HepG2 (cell line): ENCODE results near the gene COG4. TPM values are rescaled to one million over a fixed set of nuclear protein-coding genes. Genes with fewer than 3 reads are reported as not detected.
A peak's percentile ranks its signal among the peaks of the same experiment; 100 is the strongest.

Experiments used
- GATA4 ChIP-seq: sonication (generic); IDR thresholded peaks from 2 replicates; pipeline ENCODE4 v1.6.1; 2016; ENCODE audit warnings: antibody characterized with exemption, low read depth, borderline replicate concordance
- HNRNPH1 ChIP-seq: fragments of 200-400 bp; formaldehyde crosslinking; optimal IDR thresholded peaks from 2 replicates; pipeline ENCODE3; 2017; ENCODE audit warnings: mild to moderate bottlenecking, low read depth, low read length
- KDM1A ChIP-seq: IDR thresholded peaks from 2 replicates; pipeline ENCODE4 v1.6.1; 2016; ENCODE audit warnings: missing compliant biosample characterization
- MYC ChIP-seq: sonication (generic); formaldehyde crosslinking; IDR thresholded peaks from 2 replicates; pipeline ENCODE4 v1.9.0; 2021; ENCODE audit warnings: missing genetic modification reagents, borderline replicate concordance
- NAIF1 ChIP-seq: sonication (generic); formaldehyde crosslinking; IDR thresholded peaks from 2 replicates; pipeline ENCODE4 v1.5.0; 2020; ENCODE audit warnings: mild to moderate bottlenecking, missing genetic modification reagents, borderline replicate concordance
- NFIC ChIP-seq: IDR thresholded peaks from 2 replicates; pipeline ENCODE4 v1.6.1; 2012; ENCODE audit warnings: mild to moderate bottlenecking, low read length, inconsistent platforms
- PAX8 ChIP-seq: sonication (generic); formaldehyde crosslinking; IDR thresholded peaks from 2 replicates; pipeline ENCODE4 v1.8.0; 2022; ENCODE audit warnings: mild to moderate bottlenecking, missing genetic modification reagents, borderline replicate concordance
- POLR2AphosphoS2 ChIP-seq: IDR thresholded peaks from 2 replicates; pipeline ENCODE4 v1.6.1; 2011; ENCODE audit warnings: low read depth, low read length, improper control_type of control experiment
- RBM22 ChIP-seq: fragments of 200-400 bp; formaldehyde crosslinking; optimal IDR thresholded peaks from 2 replicates; pipeline ENCODE3; 2017; ENCODE audit warnings: mild to moderate bottlenecking, low read length, moderate library complexity
- RFX5 ChIP-seq: IDR thresholded peaks from 2 replicates; pipeline ENCODE4 v1.6.1; 2011; ENCODE audit warnings: low read depth, low read length, improper control_type of control experiment
- SALL2 ChIP-seq: sonication (generic); formaldehyde crosslinking; IDR thresholded peaks from 2 replicates; pipeline ENCODE4 v1.8.1; 2023; ENCODE audit warnings: mild to moderate bottlenecking, missing genetic modification reagents, inconsistent platforms
- ZNF230 ChIP-seq: sonication (generic); formaldehyde crosslinking; IDR thresholded peaks from 2 replicates; pipeline ENCODE4 v1.4.0; 2020; ENCODE audit warnings: mild to moderate bottlenecking, missing genetic modification reagents
- ZNF761 ChIP-seq: sonication (generic); formaldehyde crosslinking; conservative IDR thresholded peaks from 2 replicates; pipeline ENCODE4 v1.4.0; 2020; ENCODE audit warnings: mild to moderate bottlenecking, missing genetic modification reagents
- ZNF768 ChIP-seq: sonication (generic); formaldehyde crosslinking; IDR thresholded peaks from 2 replicates; pipeline ENCODE4 v1.4.0; 2020; ENCODE audit warnings: missing genetic modification reagents
- ZSCAN30 ChIP-seq: sonication (generic); formaldehyde crosslinking; IDR thresholded peaks from 2 replicates; pipeline ENCODE4 v1.5.0; 2020; ENCODE audit warnings: mild to moderate bottlenecking, missing genetic modification reagents
- polyA plus RNA-seq, 8 experiments: library from polyadenylated mRNA; depleted of rRNA in 3 of 8; stranded (reverse) in 7 of 8; unstranded in 1 of 8; fragments of >200 nt; fragmentation: Illumina TruSeq in 4 of 8; extraction: Trizol in 4 of 8; gene quantifications; 2 replicates each; pipeline versions ENCODE4 v1.2.1 to v1.2.3, GENCODE V29; 2011 to 2016; ENCODE audit warnings: low read depth in 4 of 8, missing spikeins in 1 of 8, mixed read lengths in 1 of 8; ENCODE audit not compliant: insufficient read depth in 1 of 8
- total RNA-seq, 5 experiments: library from RNA; depleted of rRNA; stranded (reverse); fragments of >200 nt; fragmentation: Illumina TruSeq; extraction: Trizol; gene quantifications; 2 replicates each; pipeline ENCODE4 v1.2.3, GENCODE V29; 2016; ENCODE audit warnings: low read depth in 1 of 5
- TF ChIP-seq, protein P1 (sequence below): sonication (generic); formaldehyde crosslinking; IDR thresholded peaks from 2 replicates; pipeline ENCODE4 v1.9.0; 2021; ENCODE audit warnings: mild to moderate bottlenecking, missing genetic modification reagents
- TF ChIP-seq, protein P2 (sequence below): sonication (generic); formaldehyde crosslinking; IDR thresholded peaks from 2 replicates; pipeline ENCODE4 v1.5.0; 2020; ENCODE audit warnings: missing genetic modification reagents
- TF ChIP-seq, protein P3 (sequence below): sonication (generic); formaldehyde crosslinking; IDR thresholded peaks from 2 replicates; pipeline ENCODE4 v1.4.0; 2020; ENCODE audit warnings: missing genetic modification reagents
- TF ChIP-seq, protein P4 (sequence below): sonication (generic); formaldehyde crosslinking; IDR thresholded peaks from 2 replicates; pipeline ENCODE4 v1.8.0; 2022; ENCODE audit warnings: missing genetic modification reagents, low read depth, mild to moderate bottlenecking, borderline replicate concordance

COG4 gene
- total and polyA plus RNA-seq, 2 of the 13 experiments (the other 11 are each of a cell fraction or from before 2014, with no cell fraction given): 51.1 to 73.8 TPM

DNA sequence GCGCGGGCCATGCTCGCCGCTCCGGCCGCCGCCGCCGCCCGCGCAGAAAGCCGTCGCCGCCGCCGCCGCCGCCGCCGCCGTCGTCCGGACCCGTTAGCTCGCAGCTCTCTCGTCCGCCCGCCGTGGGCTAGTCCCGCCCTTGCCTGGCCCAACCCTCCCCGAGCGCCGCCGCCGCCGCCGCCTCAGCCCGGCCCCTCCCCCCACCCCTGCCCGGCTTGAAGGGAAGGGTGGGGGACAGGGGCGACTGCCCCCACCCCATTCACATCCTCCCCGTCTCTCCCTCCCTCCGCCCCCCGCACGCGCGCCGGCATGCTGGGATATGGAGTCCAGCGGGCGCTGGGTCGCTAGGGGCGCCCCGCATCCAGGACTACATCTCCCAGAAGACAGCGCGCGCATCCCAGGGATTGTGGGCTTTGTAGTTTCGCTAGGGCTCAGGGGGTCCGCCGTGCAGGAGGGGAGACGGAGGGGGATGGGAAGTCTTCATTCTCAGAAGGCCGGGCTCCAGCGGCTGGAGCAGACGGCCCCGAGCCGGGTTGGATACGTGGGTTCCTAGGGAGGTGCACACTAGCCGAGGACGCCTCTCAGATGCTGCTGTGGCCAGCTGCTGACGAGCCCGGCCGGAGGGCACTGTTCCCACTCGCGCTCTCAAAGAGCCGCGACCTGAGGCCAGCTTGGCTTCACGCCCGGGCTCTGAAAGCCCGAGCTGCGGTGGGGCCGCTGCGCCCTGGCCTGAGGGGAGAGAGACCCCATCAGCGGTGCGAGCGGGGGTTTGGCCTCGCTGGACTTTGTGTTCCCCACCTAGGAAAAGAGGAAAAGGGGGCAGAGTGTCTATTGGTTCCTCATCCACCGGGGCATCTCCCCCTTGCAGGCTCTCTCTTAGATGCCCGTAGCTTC is 84.1 kb downstream of the COG4 start, which contains the start of gene ST3GAL2 (continued):
- TF ChIP-seq RBM22 (no peak), MYC (peak; percentile 57; the same call in 1 of the 2 replicates), POLR2AphosphoS2 (no peak), NFIC (peak; percentile 25; the same call in 1 of the 2 replicates), HNRNPH1 (no peak), NAIF1 (CRISPR knock-in tag) (peak; percentile 45; the same call in 1 of the 2 replicates), RFX5 (no peak), ZSCAN30 (CRISPR knock-in tag) (no peak), ZNF230 (CRISPR knock-in tag) (peak; percentile 67; the same call in 1 of the 2 replicates), ZNF768 (CRISPR knock-in tag) (no peak; the same call in none of the 2 replicates), PAX8 (CRISPR knock-in tag) (no peak), SALL2 (CRISPR knock-in tag) (peak; percentile 69; the same call in 1 of the 2 replicates), ZNF761 (CRISPR knock-in tag) (peak; percentile 90), KDM1A (CRISPR knock-in tag) (no peak), GATA4 (no peak; the same call in 1 of the 2 replicates)
- TF ChIP-seq, protein P1, sequence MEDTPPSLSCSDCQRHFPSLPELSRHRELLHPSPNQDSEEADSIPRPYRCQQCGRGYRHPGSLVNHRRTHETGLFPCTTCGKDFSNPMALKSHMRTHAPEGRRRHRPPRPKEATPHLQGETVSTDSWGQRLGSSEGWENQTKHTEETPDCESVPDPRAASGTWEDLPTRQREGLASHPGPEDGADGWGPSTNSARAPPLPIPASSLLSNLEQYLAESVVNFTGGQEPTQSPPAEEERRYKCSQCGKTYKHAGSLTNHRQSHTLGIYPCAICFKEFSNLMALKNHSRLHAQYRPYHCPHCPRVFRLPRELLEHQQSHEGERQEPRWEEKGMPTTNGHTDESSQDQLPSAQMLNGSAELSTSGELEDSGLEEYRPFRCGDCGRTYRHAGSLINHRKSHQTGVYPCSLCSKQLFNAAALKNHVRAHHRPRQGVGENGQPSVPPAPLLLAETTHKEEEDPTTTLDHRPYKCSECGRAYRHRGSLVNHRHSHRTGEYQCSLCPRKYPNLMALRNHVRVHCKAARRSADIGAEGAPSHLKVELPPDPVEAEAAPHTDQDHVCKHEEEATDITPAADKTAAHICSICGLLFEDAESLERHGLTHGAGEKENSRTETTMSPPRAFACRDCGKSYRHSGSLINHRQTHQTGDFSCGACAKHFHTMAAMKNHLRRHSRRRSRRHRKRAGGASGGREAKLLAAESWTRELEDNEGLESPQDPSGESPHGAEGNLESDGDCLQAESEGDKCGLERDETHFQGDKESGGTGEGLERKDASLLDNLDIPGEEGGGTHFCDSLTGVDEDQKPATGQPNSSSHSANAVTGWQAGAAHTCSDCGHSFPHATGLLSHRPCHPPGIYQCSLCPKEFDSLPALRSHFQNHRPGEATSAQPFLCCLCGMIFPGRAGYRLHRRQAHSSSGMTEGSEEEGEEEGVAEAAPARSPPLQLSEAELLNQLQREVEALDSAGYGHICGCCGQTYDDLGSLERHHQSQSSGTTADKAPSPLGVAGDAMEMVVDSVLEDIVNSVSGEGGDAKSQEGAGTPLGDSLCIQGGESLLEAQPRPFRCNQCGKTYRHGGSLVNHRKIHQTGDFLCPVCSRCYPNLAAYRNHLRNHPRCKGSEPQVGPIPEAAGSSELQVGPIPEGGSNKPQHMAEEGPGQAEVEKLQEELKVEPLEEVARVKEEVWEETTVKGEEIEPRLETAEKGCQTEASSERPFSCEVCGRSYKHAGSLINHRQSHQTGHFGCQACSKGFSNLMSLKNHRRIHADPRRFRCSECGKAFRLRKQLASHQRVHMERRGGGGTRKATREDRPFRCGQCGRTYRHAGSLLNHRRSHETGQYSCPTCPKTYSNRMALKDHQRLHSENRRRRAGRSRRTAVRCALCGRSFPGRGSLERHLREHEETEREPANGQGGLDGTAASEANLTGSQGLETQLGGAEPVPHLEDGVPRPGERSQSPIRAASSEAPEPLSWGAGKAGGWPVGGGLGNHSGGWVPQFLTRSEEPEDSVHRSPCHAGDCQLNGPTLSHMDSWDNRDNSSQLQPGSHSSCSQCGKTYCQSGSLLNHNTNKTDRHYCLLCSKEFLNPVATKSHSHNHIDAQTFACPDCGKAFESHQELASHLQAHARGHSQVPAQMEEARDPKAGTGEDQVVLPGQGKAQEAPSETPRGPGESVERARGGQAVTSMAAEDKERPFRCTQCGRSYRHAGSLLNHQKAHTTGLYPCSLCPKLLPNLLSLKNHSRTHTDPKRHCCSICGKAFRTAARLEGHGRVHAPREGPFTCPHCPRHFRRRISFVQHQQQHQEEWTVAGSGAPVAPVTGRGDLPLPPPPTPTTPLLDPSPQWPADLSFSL (CRISPR knock-in tag): no peak
- TF ChIP-seq, protein P2, sequence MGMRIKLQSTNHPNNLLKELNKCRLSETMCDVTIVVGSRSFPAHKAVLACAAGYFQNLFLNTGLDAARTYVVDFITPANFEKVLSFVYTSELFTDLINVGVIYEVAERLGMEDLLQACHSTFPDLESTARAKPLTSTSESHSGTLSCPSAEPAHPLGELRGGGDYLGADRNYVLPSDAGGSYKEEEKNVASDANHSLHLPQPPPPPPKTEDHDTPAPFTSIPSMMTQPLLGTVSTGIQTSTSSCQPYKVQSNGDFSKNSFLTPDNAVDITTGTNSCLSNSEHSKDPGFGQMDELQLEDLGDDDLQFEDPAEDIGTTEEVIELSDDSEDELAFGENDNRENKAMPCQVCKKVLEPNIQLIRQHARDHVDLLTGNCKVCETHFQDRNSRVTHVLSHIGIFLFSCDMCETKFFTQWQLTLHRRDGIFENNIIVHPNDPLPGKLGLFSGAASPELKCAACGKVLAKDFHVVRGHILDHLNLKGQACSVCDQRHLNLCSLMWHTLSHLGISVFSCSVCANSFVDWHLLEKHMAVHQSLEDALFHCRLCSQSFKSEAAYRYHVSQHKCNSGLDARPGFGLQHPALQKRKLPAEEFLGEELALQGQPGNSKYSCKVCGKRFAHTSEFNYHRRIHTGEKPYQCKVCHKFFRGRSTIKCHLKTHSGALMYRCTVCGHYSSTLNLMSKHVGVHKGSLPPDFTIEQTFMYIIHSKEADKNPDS: peak; percentile 92
- TF ChIP-seq, protein P3, sequence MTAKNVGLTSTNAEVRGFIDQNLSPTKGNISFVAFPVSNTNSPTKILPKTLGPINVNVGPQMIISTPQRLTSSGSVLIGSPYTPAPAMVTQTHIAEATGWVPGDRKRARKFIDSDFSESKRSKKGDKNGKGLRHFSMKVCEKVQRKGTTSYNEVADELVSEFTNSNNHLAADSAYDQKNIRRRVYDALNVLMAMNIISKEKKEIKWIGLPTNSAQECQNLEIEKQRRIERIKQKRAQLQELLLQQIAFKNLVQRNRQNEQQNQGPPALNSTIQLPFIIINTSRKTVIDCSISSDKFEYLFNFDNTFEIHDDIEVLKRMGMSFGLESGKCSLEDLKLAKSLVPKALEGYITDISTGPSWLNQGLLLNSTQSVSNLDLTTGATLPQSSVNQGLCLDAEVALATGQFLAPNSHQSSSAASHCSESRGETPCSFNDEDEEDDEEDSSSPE (CRISPR knock-in tag): 0 out of 2 replicates have a peak, but pooled peaks have one; percentile 32
- TF ChIP-seq, protein P4, sequence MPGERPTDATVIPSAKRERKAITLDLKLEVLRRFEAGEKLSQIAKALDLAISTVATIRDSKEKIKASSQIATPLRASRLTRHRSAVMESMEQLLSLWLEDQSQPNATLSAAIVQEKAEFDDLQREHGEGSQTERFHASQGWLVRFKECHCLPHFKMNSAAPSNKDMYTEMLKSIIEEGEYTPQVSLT (CRISPR knock-in tag): no peak
